GM15510 (cell line): ENCODE results near the gene FURIN.

Experiments used
- POLR2A ChIP-seq: IDR thresholded peaks from 3 replicates; pipeline ENCODE4 v1.6.1; 2011; ENCODE audit warnings: borderline replicate concordance; ENCODE audit not compliant: insufficient read length; ENCODE audit errors: extremely low read depth

FURIN gene

DNA sequence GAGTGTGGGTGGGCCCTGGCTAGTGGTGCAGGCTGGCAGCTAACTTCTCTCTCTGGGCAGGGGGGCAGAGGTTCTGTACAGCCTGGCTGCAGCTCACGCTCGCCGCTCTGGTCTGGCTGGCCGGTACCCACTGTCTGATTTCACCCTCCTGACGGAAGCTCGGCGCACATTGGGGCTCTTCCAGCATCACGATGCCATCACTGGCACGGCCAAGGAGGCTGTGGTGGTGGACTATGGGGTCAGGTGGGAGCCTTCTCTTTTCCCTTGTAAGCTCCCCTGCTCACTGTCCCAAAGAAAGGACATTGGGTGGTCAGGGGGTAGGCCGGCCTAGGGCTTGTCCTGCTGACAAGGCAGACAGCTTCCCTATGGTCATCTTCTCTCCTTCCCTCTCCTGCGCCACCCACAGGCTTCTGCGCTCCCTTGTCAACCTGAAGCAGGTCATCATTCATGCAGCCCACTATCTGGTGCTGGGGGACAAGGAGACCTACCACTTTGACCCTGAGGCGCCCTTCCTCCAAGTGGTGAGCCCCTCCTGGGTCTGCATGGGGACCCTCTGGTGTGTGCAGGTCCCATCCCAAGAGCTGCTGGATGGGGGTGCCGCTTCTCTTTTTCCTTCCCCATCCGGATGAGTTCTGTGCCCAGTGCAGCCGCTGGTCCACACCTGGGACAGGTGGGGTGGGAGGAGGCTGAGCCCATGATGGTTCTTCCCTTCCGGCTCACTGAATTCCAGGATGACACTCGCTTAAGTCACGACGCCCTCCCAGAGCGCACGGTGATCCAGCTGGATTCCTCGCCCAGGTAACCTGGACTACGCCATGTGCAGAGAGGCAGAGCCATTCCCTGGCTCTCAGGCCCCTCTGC is 42.3 kb downstream of the FURIN start:
- TF ChIP-seq POLR2A: no peak

DNA sequence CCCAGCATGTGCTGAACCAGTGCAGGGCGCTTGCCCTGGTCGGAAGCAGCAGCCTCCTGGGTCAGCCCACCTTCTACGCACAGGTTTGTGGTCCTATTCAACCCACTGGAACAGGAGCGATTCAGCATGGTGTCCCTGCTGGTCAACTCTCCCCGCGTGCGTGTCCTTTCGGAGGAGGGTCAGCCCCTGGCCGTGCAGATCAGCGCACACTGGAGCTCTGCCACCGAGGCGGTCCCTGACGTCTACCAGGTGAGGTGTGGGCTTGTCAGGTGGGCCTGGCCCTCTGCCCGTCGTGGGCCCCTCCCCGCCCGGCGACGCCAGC is 42.9 kb downstream of the FURIN start:
- no peak for TF ChIP-seq POLR2A

DNA sequence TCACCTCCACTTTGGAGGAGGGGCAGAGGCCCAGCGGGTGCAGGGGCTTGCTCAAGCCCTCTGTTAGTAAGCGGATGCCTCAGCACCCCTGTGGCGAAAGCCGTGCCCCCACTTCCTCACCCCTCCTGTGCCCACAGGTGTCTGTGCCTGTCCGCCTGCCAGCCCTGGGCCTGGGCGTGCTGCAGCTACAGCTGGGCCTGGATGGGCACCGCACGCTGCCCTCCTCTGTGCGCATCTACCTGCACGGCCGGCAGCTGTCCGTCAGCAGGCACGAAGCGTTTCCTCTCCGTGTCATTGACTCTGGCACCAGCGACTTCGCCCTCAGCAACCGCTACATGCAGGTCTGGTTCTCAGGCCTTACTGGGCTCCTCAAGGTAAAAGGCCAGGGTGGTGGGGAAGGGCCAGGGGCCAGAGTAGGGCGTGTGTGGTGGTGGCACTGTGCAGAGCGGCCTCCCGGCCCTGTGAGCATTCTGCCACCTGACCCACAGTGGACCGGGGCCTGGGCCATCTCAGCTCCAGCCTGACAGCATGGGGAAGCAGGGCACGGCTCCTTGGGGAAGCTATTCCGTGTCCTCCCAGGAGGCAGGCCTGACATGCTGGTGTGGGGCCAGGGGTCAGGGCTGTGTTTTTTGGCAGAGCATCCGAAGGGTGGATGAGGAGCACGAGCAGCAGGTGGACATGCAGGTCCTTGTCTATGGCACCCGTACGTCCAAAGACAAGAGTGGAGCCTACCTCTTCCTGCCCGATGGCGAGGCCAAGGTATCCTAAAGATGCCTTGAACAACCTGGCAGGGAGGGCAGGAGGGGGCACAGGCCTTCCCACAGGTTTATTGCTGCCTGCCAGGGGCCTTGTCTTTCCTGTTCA is 43.8 kb downstream of the FURIN start:
- TF ChIP-seq POLR2A: no peak

DNA sequence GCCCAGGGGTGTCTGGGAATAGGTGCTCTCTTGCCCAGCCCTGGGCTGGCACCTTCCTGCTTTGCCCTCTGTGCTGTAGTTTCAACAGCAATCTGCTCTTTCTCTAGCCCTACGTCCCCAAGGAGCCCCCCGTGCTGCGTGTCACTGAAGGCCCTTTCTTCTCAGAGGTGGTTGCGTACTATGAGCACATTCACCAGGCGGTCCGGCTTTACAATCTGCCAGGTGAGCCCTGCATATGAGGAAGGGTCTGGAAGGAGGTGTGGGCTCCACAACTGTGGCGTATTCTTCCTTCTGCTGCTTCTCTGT is 44.3 kb downstream of the FURIN start:
- TF ChIP-seq POLR2A: no peak

DNA sequence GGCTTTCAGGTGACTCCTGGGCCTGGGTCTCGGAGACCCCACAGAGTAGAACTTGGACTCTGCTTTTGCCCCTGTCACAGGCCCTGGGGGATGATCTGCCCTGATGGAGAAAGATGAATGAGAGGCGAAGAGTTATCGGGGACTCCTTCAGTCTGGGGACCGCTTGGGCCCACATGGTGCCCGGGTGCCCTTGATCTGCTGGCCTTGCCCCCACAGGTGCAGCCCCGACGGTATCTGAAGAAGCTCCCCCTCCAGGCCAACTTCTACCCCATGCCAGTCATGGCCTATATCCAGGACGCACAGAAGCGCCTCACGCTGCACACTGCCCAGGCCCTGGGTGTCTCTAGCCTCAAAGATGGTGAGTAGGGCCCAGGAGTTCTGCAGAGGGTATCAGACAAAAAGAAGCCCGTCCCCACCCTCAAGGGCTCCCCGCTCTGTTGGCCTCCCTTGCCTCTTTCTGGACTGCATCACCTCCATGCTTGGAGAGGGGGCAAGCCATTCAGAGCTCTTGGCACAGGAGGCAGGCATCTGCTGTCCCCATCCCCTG is 45.1 kb downstream of the FURIN start:
- no peak for TF ChIP-seq POLR2A

DNA sequence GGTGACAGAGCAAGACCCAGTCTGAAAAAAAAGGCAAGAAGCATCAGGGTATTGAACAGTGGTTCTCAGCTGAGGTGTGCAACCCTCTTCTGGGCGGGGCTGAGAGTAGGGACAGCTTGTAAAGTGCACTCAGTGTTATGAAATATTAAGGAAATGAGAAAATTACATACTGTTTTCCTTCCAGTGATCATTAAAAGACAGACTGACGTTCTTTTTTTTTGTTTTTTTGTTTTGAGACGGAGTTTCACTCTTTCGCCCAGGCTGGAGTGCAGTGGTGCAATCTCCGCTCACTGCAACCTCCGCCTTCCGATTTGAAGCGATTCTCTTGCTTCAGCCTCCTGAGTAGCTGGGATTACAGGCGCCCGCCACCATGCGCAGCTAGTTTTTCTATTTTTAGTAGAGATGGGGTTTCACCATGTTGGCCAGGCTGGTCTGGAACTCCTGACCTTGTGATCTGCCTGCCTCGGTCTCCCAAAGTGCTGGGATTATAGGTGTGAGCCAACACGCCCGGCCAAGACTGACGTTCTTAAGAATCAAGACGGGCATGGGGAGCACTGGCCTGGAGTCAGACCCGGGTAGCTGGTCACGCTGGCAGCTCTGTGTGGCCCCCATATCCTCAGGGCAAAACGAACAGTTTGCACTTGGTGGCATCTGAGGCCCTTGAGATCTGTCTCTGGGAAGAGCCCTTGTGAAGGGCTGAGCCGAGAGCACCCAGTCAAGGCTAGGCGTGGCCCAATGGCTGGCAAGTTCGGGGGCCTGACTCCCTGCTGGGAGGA is 46.1 kb downstream of the FURIN start:
- TF ChIP-seq POLR2A: no peak

DNA sequence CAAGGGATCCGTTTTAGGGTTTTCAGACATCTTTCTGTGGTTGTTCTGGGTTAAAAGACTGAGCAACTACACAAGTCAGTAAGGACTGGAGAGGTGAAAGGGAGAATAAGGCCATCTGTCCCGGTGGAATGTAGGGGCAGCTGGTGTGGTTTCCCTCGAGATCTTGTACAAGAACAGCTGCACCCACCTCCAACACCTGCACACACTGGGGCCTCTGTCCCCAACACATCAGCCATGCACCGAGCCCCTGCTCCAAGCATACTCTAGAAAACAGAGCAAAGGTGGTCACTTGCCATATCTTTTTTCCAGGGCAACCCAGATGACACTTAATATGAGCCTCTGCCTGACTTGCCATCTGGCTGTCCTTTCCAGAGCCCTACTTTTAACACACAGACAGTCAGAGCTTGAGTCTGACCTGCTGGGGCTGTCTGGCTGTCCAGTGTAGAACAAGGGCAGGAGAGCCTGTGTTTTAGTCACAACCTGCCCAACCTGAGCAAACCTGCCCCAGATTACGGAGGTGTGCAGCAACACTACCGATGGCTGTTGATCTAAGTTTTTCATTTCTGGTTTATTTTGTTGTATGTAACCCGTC is 46.9 kb downstream of the FURIN start:
- no peak for TF ChIP-seq POLR2A

DNA sequence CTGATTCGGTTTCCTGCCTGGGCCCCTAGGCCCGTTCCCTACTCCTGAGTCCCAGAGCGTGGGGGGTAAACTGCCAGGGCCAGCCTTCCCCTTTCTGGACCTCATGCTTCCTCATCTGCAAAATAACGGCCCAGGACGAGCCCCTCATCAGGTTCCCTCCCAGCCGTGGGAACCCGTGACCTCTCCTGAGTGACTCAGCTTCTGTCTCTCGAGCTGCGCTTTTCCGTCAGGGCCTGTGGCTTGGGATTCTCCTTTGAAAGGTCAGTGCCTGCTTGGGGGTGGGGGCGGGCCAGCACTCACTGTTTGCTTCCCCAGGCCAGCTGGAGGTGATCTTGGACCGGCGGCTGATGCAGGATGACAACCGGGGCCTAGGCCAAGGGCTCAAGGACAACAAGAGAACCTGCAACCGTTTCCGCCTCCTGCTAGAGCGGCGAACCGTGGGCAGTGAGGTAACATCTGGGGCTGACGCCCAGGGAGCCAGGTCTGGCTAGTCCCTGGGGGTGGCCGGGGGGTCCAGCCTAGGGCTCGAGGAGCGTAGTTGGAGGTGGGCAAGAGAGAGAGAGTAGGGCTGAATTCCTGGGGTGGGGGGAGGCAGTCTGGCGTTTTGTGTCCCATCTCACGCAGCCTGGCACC is 47.5 kb downstream of the FURIN start:
- no peak for TF ChIP-seq POLR2A

DNA sequence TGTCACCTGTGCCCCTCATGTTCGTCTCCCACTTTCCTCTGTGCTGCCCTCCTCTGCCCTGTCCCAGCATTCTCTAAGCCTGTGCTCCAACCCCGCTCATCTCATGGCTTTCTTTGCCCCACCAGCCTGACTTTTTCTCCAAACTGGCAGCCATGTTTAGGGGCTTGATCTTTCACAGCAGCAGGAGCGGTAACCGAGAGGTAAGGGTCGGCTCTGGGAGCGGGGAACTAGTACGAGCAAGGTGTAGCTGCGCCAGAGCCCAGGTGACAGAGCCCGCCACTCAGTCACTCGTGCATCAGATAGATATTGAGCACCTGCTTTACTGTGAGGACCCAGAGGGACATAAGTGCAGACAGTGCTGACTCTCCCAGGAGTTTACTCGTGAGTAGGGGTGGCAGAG is 48.1 kb downstream of the FURIN start:
- TF ChIP-seq POLR2A: no peak

DNA sequence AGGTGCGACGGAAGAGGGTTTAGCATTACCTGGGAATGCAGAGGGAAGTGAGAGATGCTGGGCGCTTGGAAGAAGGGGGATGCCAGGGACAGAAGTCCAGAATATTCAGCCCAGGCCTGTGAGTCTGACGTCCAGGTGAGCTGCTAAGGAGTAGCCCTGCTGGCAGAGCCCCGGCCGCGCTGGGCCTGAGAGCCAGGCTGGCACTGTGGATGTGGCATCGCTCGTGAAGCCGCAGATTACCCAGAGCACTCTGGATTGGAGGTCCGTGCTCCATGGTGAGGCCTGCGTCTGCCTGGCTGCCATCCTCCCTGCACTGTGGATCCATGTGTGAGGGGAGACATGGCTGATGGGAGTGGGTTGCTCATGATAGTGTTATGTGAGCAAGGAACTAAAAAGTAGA is 49.2 kb downstream of the FURIN start:
- TF ChIP-seq POLR2A: no peak

DNA sequence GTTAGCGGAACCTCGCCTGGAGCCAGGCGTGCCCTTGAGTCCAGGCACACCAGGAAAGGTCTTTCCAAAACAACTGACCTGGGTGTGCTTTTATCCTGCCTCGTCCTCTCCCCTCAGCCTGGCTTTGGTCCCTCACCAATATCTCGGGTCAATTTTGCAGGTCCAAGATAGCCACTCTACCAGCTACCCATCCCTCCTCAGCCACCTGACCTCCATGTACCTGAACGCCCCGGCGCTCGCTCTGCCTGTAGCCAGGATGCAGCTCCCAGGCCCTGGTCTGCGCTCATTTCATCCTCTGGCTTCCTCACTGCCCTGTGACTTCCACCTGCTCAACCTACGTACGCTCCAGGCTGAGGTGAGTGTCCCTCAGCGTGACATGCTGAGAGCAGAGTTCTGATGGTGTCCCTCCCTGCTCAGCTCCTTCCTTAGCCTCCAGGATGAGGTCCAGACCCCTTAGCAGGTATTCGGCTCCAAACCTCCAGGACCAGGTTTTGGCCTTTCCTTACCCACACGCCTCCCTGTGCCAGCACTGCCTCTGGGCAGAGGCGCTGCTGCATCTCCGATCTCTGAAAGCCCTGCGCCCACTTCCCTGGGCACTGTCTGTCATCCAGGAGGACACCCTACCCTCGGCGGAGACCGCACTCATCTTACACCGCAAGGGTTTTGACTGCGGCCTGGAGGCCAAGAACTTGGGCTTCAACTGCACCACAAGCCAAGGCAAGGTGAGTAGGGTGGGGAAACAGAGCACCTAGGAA is 49.8 kb downstream of the FURIN start:
- no peak for TF ChIP-seq POLR2A

DNA sequence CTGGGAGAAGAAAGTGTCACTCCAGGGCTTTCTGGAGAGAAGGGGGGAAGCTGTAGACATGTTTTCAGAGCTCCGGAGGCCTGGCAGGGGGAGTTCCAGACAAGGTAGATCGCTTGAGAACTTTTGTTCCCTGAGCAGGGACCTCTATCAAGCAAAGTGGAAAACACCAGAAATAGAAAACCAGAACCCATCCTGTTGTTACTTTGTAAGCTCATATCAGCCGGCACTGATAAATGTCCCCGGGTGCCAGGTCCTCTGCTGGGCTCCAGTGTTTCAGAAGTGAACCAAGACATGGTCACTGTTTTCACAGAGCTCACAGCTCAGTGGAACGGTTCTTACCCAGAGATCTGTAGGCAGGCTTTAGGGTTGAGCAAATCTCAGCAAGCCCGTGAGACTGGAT is 50.4 kb downstream of the FURIN start:
- TF ChIP-seq POLR2A: no peak

DNA sequence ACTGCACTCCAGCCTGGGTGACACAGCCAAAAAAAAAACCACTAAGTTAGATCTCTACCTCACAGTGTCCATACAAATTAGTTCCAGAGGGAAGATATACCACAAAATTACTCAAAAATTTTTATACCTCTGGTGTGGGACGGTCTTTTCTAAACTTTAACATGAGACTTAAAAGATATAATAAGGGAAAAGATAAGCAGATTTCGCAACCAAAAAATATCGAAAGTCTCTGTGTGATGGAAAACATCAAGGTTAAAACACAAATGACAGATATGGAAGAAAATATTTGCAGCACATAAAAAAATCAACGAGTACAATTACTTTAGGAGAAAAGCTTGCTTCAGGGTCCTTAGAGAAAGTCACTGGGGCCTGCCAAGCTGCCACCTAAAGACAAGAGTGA is 53.5 kb downstream of the FURIN start:
- TF ChIP-seq POLR2A: no peak
